Hepatocyte (in vitro differentiated cells): ENCODE data around the gene GRHL1. TPM values are rescaled to one million over a fixed set of nuclear protein-coding genes. Genes with fewer than 3 reads are reported as not detected.
"Not testable (repeated sequence)": the region's sequence is repeated elsewhere in the genome, so short reads cannot be mapped to it uniquely, and the experiment has no call there.

Experiments
- DNase-seq: peaks from one replicate; pipeline ENCODE4 v3.0.0-alpha.2; 2016; ENCODE audit warnings: low spot score
- H2AFZ ChIP-seq: fragments of 200-600 bp; sonication (generic); 2 replicates; pipeline ENCODE4 v1.6.0; 2016; ENCODE audit warnings: antibody characterized with exemption, mild to moderate bottlenecking
- H3K27ac ChIP-seq: fragments of 200-600 bp; sonication (generic); 2 replicates; pipeline ENCODE4 v1.5.1; 2016; ENCODE audit warnings: mild to moderate bottlenecking
- H3K27me3 ChIP-seq: fragments of 200-600 bp; sonication (generic); 2 replicates; pipeline ENCODE4 v1.6.1; 2016
- H3K36me3 ChIP-seq: fragments of 200-600 bp; sonication (generic); replicated peaks from 2 replicates; pipeline ENCODE4 v1.5.1; 2016; ENCODE audit warnings: low read depth; ENCODE audit not compliant: insufficient read depth
- H3K4me1 ChIP-seq: fragments of 200-600 bp; sonication (generic); 2 replicates; pipeline ENCODE4 v1.5.1; 2016; ENCODE audit warnings: mild to moderate bottlenecking, moderate library complexity; ENCODE audit not compliant: insufficient read depth
- H3K4me2 ChIP-seq: fragments of 200-600 bp; sonication (generic); 2 replicates; pipeline ENCODE4 v1.6.0; 2016
- H3K4me3 ChIP-seq: fragments of 200-600 bp; sonication (generic); 2 replicates; pipeline ENCODE4 v1.5.1; 2016; ENCODE audit warnings: mild to moderate bottlenecking
- H3K79me2 ChIP-seq: fragments of 200-600 bp; sonication (generic); 2 replicates; pipeline ENCODE4 v1.6.0; 2017; ENCODE audit warnings: mild to moderate bottlenecking
- H3K9me2 ChIP-seq: fragments of 200-600 bp; sonication (generic); replicated peaks from 2 replicates; pipeline ENCODE4 v1.6.0; 2017; ENCODE audit warnings: mild to moderate bottlenecking; ENCODE audit not compliant: insufficient read depth
- H3K9me3 ChIP-seq: fragments of 200-600 bp; sonication (generic); 2 replicates; pipeline ENCODE4 v1.5.1; 2016; ENCODE audit warnings: low read depth, mild to moderate bottlenecking
- H4K20me1 ChIP-seq: fragments of 200-600 bp; sonication (generic); 2 replicates; pipeline ENCODE4 v1.6.0; 2016; ENCODE audit warnings: mild to moderate bottlenecking; ENCODE audit not compliant: insufficient read depth, poor library complexity, severe bottlenecking
- EZH2 ChIP-seq: fragments of 200-600 bp; sonication (generic); IDR thresholded peaks from 2 replicates; pipeline ENCODE4 v1.6.1; 2016; ENCODE audit warnings: antibody characterized with exemption, mild to moderate bottlenecking, borderline replicate concordance
- EZH2phosphoT487 ChIP-seq: fragments of 200-600 bp; sonication (generic); IDR thresholded peaks from one replicate; pipeline ENCODE4 v1.6.1; 2018; ENCODE audit warnings: antibody characterized with exemption, mild to moderate bottlenecking, low read depth, moderate library complexity; ENCODE audit not compliant: unreplicated experiment, severe bottlenecking
- WGBS: methylation state at CpG from one replicate; pipeline ENCODE4 v1.1.6; 2016; ENCODE audit warnings: low lambda C conversion rate; ENCODE audit errors: missing lambda C conversion rate; 5-methylcytosine and 5-hydroxymethylcytosine counted together
- polyA plus RNA-seq: library from polyadenylated mRNA; unstranded; fragments of >200 nt; fragmentation: Nextera tagmentation; extraction: Ambion mirVana; gene quantifications from 2 replicates; pipeline ENCODE4 v1.2.1, GENCODE V29; 2016
- total RNA-seq: library from RNA; depleted of rRNA; stranded (reverse); fragments of >200 nt; gene quantifications from 2 replicates; pipeline ENCODE4 v1.2.3, GENCODE V29; 2014
- TF ChIP-seq, protein P1 (sequence below): fragments of 200-600 bp; sonication (generic); IDR thresholded peaks from 2 replicates; pipeline ENCODE4 v1.5.1; 2016; ENCODE audit warnings: antibody characterized with exemption, mild to moderate bottlenecking; ENCODE audit not compliant: poor library complexity

The GRHL1 gene
- total and polyA plus RNA-seq, 2 experiments from 2014 or later: 4.0 to 10.9 TPM

GRCh38 chr2:10012963-10013461 is 61.5 kb downstream of the GRHL1 start:
- H3K9me3 ChIP-seq: no peaks in the 10 kb centered on the region
- no peaks in the 10 kb centered on the region for H3K27me3 ChIP-seq
- H3K79me2 ChIP-seq: no peaks in the 10 kb centered on the region
- H3K36me3 ChIP-seq: no peaks in the 10 kb centered on the region
- H3K27ac ChIP-seq: no peak overlapping the region
- H3K4me1 ChIP-seq: peaks cover 6% of the 10 kb centered on the region
- no peaks in the 10 kb centered on the region for H4K20me1 ChIP-seq
- no peak for DNase-seq
- no peak overlapping the region for H3K4me3 ChIP-seq
- 94% methylated on average over 29 of the region's 29 CpGs for WGBS
- no peaks in the 10 kb centered on the region for H3K9me2 ChIP-seq
- H3K4me2 ChIP-seq: no peak overlapping the region
- H2AFZ ChIP-seq: no peak overlapping the region
- TF ChIP-seq EZH2phosphoT487: no peak
- TF ChIP-seq EZH2: no peak
- TF ChIP-seq, protein P1, sequence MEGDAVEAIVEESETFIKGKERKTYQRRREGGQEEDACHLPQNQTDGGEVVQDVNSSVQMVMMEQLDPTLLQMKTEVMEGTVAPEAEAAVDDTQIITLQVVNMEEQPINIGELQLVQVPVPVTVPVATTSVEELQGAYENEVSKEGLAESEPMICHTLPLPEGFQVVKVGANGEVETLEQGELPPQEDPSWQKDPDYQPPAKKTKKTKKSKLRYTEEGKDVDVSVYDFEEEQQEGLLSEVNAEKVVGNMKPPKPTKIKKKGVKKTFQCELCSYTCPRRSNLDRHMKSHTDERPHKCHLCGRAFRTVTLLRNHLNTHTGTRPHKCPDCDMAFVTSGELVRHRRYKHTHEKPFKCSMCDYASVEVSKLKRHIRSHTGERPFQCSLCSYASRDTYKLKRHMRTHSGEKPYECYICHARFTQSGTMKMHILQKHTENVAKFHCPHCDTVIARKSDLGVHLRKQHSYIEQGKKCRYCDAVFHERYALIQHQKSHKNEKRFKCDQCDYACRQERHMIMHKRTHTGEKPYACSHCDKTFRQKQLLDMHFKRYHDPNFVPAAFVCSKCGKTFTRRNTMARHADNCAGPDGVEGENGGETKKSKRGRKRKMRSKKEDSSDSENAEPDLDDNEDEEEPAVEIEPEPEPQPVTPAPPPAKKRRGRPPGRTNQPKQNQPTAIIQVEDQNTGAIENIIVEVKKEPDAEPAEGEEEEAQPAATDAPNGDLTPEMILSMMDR: no peak

DNA sequence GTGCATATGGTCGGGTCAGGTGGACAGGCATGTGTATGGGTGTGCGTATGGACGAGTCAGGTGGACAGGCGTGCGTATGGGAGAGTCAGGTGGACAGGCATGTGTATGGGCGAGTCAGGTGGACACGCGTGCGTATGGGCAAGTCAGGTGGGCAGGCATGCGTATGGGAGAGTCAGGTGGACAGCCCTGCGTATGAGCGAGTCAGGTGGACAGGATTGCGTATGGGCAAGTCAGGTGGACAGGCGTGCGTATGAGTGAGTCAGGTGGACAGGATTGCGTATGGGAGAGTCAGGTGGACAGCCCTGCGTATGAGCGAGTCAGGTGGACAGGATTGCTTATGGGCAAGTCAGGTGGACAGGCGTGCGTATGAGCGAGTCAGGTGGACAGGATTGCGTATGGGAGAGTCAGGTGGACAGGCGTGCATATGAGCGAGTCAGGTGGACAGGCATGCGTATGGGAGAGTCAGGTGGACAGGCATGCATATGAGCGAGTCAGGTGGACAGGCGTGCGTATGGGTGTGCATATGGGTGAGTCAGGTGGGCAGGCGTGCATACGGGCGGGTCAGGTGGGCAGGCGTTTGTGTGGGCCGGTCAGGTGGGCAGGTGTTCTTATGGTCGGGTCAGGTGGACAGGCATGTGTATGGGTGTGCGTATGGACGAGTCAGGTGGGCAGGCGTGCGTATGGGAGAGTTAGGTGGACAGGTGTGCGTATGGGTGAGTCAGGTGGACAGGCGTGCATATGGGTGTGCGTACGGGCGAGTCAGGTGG is 62.3 kb downstream of the GRHL1 start:
- not testable (repeated sequence) for H3K27me3 ChIP-seq, H4K20me1 ChIP-seq, DNase-seq, H3K27ac ChIP-seq, H3K9me3 ChIP-seq, H3K36me3 ChIP-seq, H3K9me2 ChIP-seq, H2AFZ ChIP-seq, H3K79me2 ChIP-seq, H3K4me2 ChIP-seq, H3K4me3 ChIP-seq, H3K4me1 ChIP-seq
- 97% methylated on average over 43 of the region's 43 CpGs for WGBS

DNA sequence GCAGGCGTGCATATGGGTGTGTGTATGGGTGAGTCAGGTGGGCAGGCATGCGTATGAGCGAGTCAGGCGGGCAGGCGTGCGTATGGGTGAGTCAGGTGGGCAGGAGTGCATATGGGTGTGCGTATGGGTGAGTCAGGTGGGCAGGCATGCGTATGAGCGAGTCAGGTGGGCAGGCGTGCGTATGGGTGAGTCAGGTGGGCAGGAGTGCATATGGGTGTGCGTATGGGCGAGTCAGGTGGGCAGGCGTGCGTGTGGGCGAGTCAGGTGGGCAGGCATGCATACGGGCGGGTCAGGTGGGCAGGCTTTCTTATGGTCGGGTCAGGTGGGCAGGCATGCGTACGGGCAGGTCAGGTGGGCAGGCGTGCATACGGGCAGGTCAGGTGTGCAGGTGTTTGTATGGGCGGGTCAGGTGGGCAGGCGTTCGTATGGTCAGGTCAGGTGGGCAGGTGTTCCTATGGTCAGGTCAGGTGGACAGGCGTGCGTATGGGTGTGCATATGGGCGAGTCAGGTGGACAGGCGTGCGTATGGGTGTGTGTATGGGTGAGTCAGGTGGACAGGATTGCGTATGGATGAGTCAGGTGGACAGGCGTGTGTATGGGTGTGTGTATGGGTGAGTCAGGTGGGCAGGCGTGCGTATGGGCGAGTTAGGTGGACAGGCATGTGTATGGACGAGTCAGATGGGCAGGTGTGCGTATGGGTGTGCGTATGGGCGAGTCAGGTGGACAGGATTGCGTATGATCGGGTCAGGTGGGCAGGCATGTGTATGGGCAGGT is 63.1 kb downstream of the GRHL1 start:
- DNase-seq: no peak
- TF ChIP-seq EZH2phosphoT487: no peak
- no peak for TF ChIP-seq EZH2
- TF ChIP-seq, protein P1: no peak
- Histone ChIP-seq H3K9me2 (no peaks in the 10 kb centered on the region), H3K4me1 (peaks cover 6% of the 10 kb centered on the region), H3K27me3 (no peaks in the 10 kb centered on the region), H3K4me2 (no peak overlapping the region), H3K36me3 (no peaks in the 10 kb centered on the region), H3K9me3 (no peaks in the 10 kb centered on the region), H2AFZ (no peak overlapping the region), H3K4me3 (no peak overlapping the region), H3K27ac (no peak overlapping the region), H3K79me2 (no peaks in the 10 kb centered on the region), H4K20me1 (no peaks in the 10 kb centered on the region)
- 95% methylated on average over 28 of the region's 42 CpGs for WGBS

DNA sequence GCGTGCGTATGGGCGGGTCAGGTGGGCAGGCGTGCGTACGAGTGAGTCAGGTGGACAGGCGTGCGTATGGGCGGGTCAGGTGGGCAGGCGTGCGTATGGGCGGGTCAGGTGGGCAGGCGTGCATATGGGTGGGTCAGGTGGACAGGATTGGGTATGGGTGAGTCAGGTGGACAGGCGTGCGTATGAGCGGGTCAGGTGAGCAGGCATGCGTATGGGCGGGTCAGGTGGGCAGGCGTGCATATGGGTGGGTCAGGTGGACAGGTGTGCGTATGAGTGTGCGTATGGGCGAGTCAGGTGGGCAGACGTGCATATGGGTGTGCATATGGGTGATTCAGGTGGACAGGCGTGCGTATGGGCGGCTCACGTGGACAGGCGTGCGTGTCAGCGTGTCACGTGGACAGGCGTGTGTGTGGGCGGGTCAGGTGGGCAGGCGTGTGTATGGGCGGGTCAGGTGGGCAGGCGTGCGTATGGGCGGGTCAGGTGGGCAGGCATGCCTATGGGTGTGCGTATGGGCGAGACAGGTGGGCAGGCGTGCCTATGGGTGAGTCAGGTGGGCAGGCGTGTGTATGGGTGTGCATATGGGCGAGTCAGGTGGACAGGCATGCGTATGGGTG is 64.0 kb downstream of the GRHL1 start:
- DNase-seq, H3K4me2 ChIP-seq, H2AFZ ChIP-seq, H3K36me3 ChIP-seq, H3K9me2 ChIP-seq, H3K4me1 ChIP-seq, H3K27ac ChIP-seq, H3K79me2 ChIP-seq, H3K4me3 ChIP-seq, H4K20me1 ChIP-seq, H3K9me3 ChIP-seq, H3K27me3 ChIP-seq: not testable (repeated sequence)
- 100% methylated on average over 7 of the region's 44 CpGs for WGBS
